T-cell (primary cell): ENCODE data around the gene SLC23A2. TPM values are rescaled to one million over a fixed set of nuclear protein-coding genes. Genes with fewer than 3 reads are reported as not detected.
A peak's percentile ranks its signal among the peaks of the same experiment; 100 is the strongest.

Experiments
- ATAC-seq, 4 experiments: fragments of 200-7000 bp in 3 of 4; fragments of 150-1000 bp in 1 of 4; cut with Tn5 transposase; replicated peaks in 1 of 4; 1 replicate in 3 of 4; 2 replicates in 1 of 4; pipeline ENCODE4 v1.10.0; 2021; ENCODE audit warnings: moderate library complexity in 3 of 4, mild to moderate bottlenecking in 2 of 4, moderate number of reproducible peaks in 1 of 4
- CTCF ChIA-PET, 2 donors: fragments of 300-600 bp; sonication (Branson Sonifier 250); formaldehyde crosslinking; loops; one replicate each; lab custom pipeline; 2022; ENCODE audit warnings: antibody characterized with exemption in 2 of 2; lab: Charles Lee
- POLR2A ChIA-PET, 2 donors: fragments of 300-600 bp; sonication (Branson Sonifier 250); formaldehyde crosslinking; loops; one replicate each; lab custom pipeline; 2022; ENCODE audit warnings: antibody characterized with exemption in 2 of 2; lab: Charles Lee
- DNase-seq, 35 experiments: peaks; one replicate each; pipeline versions ENCODE4 v3.0.0 to v3.0.0-alpha.2; 2013 to 2023
- H3K27ac ChIP-seq: one replicate; pipeline ENCODE4 v1.5.1; 2013; ENCODE audit warnings: low read length
- H3K27me3 ChIP-seq, 2 experiments: replicated peaks in 1 of 2; 1 replicate in 1 of 2; 2 replicates in 1 of 2; pipeline versions ENCODE4 v1.6.1 to v1.7.0; 2013; ENCODE audit warnings: low read length in 1 of 2, mixed read lengths in 1 of 2; ENCODE audit not compliant: control insufficient read depth in 2 of 2, insufficient read depth in 2 of 2; ENCODE audit errors: extremely low read depth in 1 of 2
- H3K36me3 ChIP-seq, 2 donors: 1 replicate in 1 of 2; 2 replicates in 1 of 2; pipeline versions ENCODE4 v1.6.1 to v1.7.0; 2013; ENCODE audit warnings: low read length in 1 of 2; ENCODE audit not compliant: control insufficient read depth in 2 of 2, insufficient read depth in 1 of 2; ENCODE audit errors: extremely low read depth in 1 of 2
- H3K4me1 ChIP-seq, 2 experiments: 1 replicate in 1 of 2; 2 replicates in 1 of 2; pipeline versions ENCODE4 v1.6.1 to v1.7.0; 2013; ENCODE audit warnings: low read length in 2 of 2, mixed read lengths in 1 of 2; ENCODE audit not compliant: insufficient read depth in 2 of 2, control insufficient read depth in 1 of 2; ENCODE audit errors: extremely low read depth in 1 of 2
- H3K4me3 ChIP-seq, 2 donors: 1 replicate in 1 of 2; 2 replicates in 1 of 2; pipeline versions ENCODE4 v1.5.1 to v1.7.0; 2013; ENCODE audit warnings: mild to moderate bottlenecking in 2 of 2, low read length in 1 of 2, moderate library complexity in 1 of 2; ENCODE audit not compliant: control insufficient read depth in 1 of 2; ENCODE audit errors: extremely low read depth in 1 of 2
- H3K9me3 ChIP-seq: 2 replicates; pipeline ENCODE4 v1.7.0; 2013
- H3K27ac Mint-ChIP-seq, 2 donors: one replicate each; pipeline ENCODE4 v1.8.0; 2020 to 2021; ENCODE audit warnings: mild to moderate bottlenecking in 2 of 2, mixed read lengths in 2 of 2
- H3K27me3 Mint-ChIP-seq, 2 donors: one replicate each; pipeline ENCODE4 v1.8.0; 2021 to 2022; ENCODE audit warnings: mixed read lengths in 2 of 2
- H3K36me3 Mint-ChIP-seq: one replicate; pipeline ENCODE4 v1.8.0; 2021; ENCODE audit warnings: mixed read lengths
- H3K4me1 Mint-ChIP-seq, 3 donors: one replicate each; pipeline ENCODE4 v1.8.0; 2020 to 2022; ENCODE audit warnings: mixed read lengths in 3 of 3, mild to moderate bottlenecking in 1 of 3
- H3K4me3 Mint-ChIP-seq, 3 donors: one replicate each; pipeline ENCODE4 v1.8.0; 2020 to 2022; ENCODE audit warnings: mild to moderate bottlenecking in 3 of 3, mixed read lengths in 3 of 3, moderate library complexity in 3 of 3
- H3K9me3 Mint-ChIP-seq, 3 donors: one replicate each; pipeline ENCODE4 v1.8.0; 2020 to 2022; ENCODE audit warnings: mixed read lengths in 3 of 3
- WGBS: methylation state at CpG from one replicate; pipeline ENCODE4 v1.1.5; 2013; ENCODE audit warnings: missing lambda C conversion rate; ENCODE audit not compliant: insufficient coverage; 5-methylcytosine and 5-hydroxymethylcytosine counted together
- total RNA-seq, 35 experiments: library from RNA in 6 of 35; stranded (reverse) in 6 of 35; fragments of 120-200 nt in 1 of 35; gene quantifications; one replicate each; pipeline versions ENCODE4 v1.2.1 to v1.2.4 and lab custom pipeline; 2013 to 2026

SLC23A2 gene
- total RNA-seq, 5 donors from 2014 or later (not counting 1 experiment from before 2014, with no cell fraction given) = 17.7 to 22.9 (median 20.9) TPM

DNA sequence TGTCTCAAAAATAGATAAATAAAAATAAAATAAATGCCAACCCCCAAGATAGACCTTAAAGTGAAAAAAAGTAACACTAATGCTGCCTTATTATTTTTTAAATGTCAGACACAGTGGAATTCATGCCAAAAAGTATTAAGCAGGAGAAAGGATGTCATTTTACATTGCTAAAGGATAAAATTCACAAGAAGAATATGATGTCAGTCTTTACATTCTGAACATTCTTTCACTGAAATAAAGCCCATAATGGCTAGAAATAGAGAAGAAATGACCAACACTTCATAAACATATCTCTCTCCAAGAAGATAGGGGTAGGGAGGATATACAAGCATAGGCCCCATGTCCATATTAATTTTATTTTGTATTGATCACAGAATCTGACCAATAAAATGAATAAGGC, 47.4 kb downstream of the SLC23A2 start:
- H3K4me1 ChIP-seq = no peaks in the 10 kb centered on the region
- DNase-seq (no peak), ATAC-seq (no peak)
- H3K9me3 ChIP-seq = no peaks in the 10 kb centered on the region
- H3K27me3 ChIP-seq = no peaks in the 10 kb centered on the region
- CTCF ChIA-PET = interaction anchor here (0.6 to 1.1 kb wide), 4 partner anchors 12 to 213 kb away, joined by 3 to 6 read pairs (median 4); no protein-coding TSS in a partner anchor
- H3K4me3 Mint-ChIP-seq = no peak overlapping the region
- H3K9me3 Mint-ChIP-seq = no peaks in the 10 kb centered on the region
- H3K36me3 ChIP-seq = peaks cover 1 to 3% of the 10 kb centered on the region in 2 donors
- H3K27ac Mint-ChIP-seq = no peak overlapping the region
- no peaks in the 10 kb centered on the region for H3K27me3 Mint-ChIP-seq
- peaks cover 15 to 23% (median 17%) of the 10 kb centered on the region in 3 donors for H3K4me1 Mint-ChIP-seq
- no peak overlapping the region for H3K4me3 ChIP-seq
- no peak overlapping the region for H3K27ac ChIP-seq
- POLR2A ChIA-PET = interaction anchor here in 1 of 2 donors (0.5 to 0.7 kb wide), 2 partner anchors 133 to 191 kb away, joined by 3 read pairs; no protein-coding TSS in a partner anchor
- H3K36me3 Mint-ChIP-seq = peaks cover 10% of the 10 kb centered on the region

DNA sequence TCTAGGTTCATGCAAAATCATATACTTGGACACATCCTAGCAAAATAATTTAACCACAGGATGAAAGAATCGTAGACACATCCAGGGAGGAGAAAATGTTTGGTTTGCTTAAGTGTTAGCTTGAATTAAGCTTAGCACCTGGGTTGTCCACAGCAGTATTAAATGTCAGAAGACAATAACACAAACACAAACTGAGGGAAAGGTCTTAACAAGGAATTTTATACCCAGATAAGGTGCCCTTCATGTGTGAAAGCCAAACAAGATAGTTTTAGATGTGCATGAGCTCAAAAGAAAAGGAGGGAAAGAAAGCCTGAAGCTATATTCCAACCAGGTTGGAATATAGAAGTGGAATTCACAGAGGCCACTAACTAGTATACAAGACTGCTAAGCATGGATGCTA, 49.1 kb downstream of the SLC23A2 start:
- Histone ChIP-seq H3K9me3 (no peaks in the 10 kb centered on the region), H3K27ac (no peak overlapping the region), H3K4me1 (no peaks in the 10 kb centered on the region), H3K36me3 (peaks cover 3 to 10% of the 10 kb centered on the region in 2 donors), H3K27me3 (no peaks in the 10 kb centered on the region), H3K4me3 (no peak overlapping the region)
- Mint-ChIP-seq H3K27me3 (no peaks in the 10 kb centered on the region), H3K9me3 (no peaks in the 10 kb centered on the region), H3K4me1 (peaks cover 18 to 23% (median 18%) of the 10 kb centered on the region in 3 donors), H3K4me3 (no peak overlapping the region), H3K36me3 (peaks cover 15% of the 10 kb centered on the region), H3K27ac (no peak overlapping the region)
- ChIA-PET POLR2A (no interaction called here), CTCF (no interaction called here)
- WGBS = no CpG with 5 or more reads among the region's 1 CpG
- no peak for ATAC-seq
- no peak for DNase-seq

DNA sequence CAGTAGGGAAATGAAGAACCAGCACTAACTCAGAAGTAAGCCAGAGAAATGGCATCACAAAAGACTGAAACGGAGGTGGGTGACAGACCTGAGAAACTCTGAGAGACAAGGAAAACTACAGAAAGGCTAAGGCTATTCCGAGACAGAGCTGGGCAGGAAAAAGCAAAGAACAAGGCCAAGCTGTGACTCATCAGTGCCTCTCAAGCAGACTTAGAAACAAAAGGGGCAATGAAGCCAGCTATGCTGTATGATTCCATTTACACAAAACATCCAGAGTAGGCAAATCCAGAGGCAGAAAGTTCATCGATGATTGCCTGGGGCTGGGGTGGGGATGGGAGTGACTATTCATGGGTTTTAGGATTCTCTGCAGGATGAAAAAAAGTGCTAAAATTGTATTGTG, 50.0 kb downstream of the SLC23A2 start:
- H3K27me3 Mint-ChIP-seq = no peaks in the 10 kb centered on the region
- ChIA-PET CTCF (interaction anchor here in 1 of 2 donors (1.0 kb wide), 1 partner anchor 9 kb away, joined by 3 read pairs; no protein-coding TSS in a partner anchor), POLR2A (interaction anchor here in 1 of 2 donors (0.5 kb wide), 1 partner anchor 650 kb away, joined by 9 read pairs; no protein-coding TSS in a partner anchor)
- H3K27ac ChIP-seq = no peak overlapping the region
- peaks cover 3 to 14% of the 10 kb centered on the region in 2 donors for H3K36me3 ChIP-seq
- no peak for DNase-seq
- no peak overlapping the region for H3K4me3 ChIP-seq
- no peaks in the 10 kb centered on the region for H3K4me1 ChIP-seq
- peaks cover 22% of the 10 kb centered on the region for H3K36me3 Mint-ChIP-seq
- peaks cover 17 to 23% (median 21%) of the 10 kb centered on the region in 3 donors for H3K4me1 Mint-ChIP-seq
- H3K9me3 ChIP-seq = no peaks in the 10 kb centered on the region
- no peak overlapping the region for H3K27ac Mint-ChIP-seq
- H3K27me3 ChIP-seq = no peaks in the 10 kb centered on the region
- no peak for ATAC-seq
- H3K9me3 Mint-ChIP-seq = no peaks in the 10 kb centered on the region
- no peak overlapping the region for H3K4me3 Mint-ChIP-seq
- 100% methylated on average over 2 of the region's 3 CpGs for WGBS

DNA sequence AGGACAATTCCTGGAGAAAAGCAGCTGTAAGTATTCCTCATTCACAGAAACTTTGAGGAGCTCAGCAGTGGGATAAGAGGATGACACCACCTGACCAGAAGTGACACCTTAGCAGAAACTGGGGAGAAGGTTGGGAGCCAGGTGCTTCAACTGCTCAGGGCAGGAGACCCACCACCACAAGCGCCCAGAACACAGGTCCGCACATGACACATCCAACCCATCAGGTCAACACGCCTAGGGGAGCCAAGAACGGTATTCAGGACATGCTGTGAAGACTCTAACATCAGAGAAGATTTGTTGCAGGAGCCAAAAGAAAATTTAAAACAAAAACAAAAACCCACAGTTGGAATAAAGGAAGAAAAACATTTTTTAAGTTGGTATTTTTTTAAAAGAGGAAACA, 50.5 kb downstream of the SLC23A2 start:
- ATAC-seq (no peak), DNase-seq (no peak)
- Histone ChIP-seq H3K4me1 (no peaks in the 10 kb centered on the region), H3K36me3 (peaks cover 3 to 14% of the 10 kb centered on the region in 2 donors), H3K27me3 (no peaks in the 10 kb centered on the region), H3K27ac (no peak overlapping the region), H3K4me3 (no peak overlapping the region), H3K9me3 (no peaks in the 10 kb centered on the region)
- CTCF ChIA-PET = interaction anchor here in 1 of 2 donors (1.0 kb wide), 1 partner anchor 9 kb away, joined by 3 read pairs; no protein-coding TSS in a partner anchor
- POLR2A ChIA-PET = interaction anchor here in 1 of 2 donors (0.5 kb wide), 1 partner anchor 651 kb away, joined by 9 read pairs; no protein-coding TSS in a partner anchor
- H3K4me1 Mint-ChIP-seq = peaks cover 15 to 23% (median 20%) of the 10 kb centered on the region in 3 donors
- H3K4me3 Mint-ChIP-seq = no peak overlapping the region
- H3K9me3 Mint-ChIP-seq = no peaks in the 10 kb centered on the region
- WGBS = no CpG with 5 or more reads among the region's 4 CpGs
- no peak overlapping the region for H3K27ac Mint-ChIP-seq
- H3K36me3 Mint-ChIP-seq = peaks cover 24% of the 10 kb centered on the region
- no peaks in the 10 kb centered on the region for H3K27me3 Mint-ChIP-seq

DNA sequence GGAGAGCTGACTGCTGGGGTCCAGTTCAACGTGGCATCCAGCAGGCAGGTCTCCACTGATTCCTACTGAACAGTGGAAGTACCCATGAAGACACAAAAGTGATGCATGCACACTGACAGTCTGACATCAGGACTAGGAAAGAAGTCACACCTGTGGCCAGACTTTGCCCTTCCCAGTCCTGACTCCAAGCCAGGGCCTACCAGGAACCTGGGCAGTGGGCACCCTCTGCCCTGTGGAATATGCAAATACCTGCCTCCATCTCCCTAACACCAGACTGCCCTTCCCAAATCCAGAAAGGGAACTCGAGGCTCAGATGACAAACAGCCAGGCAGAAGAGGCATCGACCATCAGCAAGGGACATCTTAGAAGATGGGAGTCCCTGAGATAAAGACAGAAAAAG, 50.9 kb downstream of the SLC23A2 start:
- no peaks in the 10 kb centered on the region for H3K9me3 Mint-ChIP-seq
- H3K27ac Mint-ChIP-seq = no peak overlapping the region
- ChIA-PET POLR2A (no interaction called here), CTCF (no interaction called here)
- H3K27me3 Mint-ChIP-seq = no peaks in the 10 kb centered on the region
- Histone ChIP-seq H3K4me1 (no peaks in the 10 kb centered on the region), H3K36me3 (peaks cover 3 to 14% of the 10 kb centered on the region in 2 donors), H3K27ac (no peak overlapping the region), H3K4me3 (no peak overlapping the region), H3K27me3 (no peaks in the 10 kb centered on the region), H3K9me3 (no peaks in the 10 kb centered on the region)
- no peak for ATAC-seq
- 92% methylated on average over 2 of the region's 3 CpGs for WGBS
- no peak for DNase-seq
- peaks cover 13 to 23% (median 20%) of the 10 kb centered on the region in 3 donors for H3K4me1 Mint-ChIP-seq
- no peak overlapping the region for H3K4me3 Mint-ChIP-seq
- H3K36me3 Mint-ChIP-seq = peaks cover 24% of the 10 kb centered on the region

DNA sequence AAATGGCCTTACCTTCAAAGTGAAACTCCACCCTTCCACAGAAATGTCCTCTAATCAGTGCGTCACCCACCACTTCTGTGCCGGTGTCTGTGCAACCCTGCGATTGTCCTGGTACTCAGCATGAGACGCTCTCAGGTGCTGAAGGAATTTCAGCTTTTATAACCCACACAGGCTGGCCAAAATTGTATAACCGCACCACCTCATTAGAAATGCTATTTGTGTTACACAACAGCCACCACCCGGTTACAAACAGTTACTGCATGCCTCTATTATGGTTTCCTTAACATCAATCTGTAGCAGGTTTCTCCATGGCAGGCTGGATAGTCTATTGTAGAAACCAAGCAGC, 51.5 kb downstream of the SLC23A2 start:
- peaks cover 3 to 14% of the 10 kb centered on the region in 2 donors for H3K36me3 ChIP-seq
- peaks cover 13 to 29% (median 20%) of the 10 kb centered on the region in 3 donors for H3K4me1 Mint-ChIP-seq
- peak overlapping the region; percentile 2 to 61 (median 28) for H3K4me3 Mint-ChIP-seq
- H3K9me3 Mint-ChIP-seq = no peaks in the 10 kb centered on the region
- no peak overlapping the region for H3K27ac ChIP-seq
- H3K4me1 ChIP-seq = no peaks in the 10 kb centered on the region
- CTCF ChIA-PET = no interaction called here
- peak overlapping the region in 1 of 2 donors; percentile 1 for H3K4me3 ChIP-seq
- no peaks in the 10 kb centered on the region for H3K9me3 ChIP-seq
- no peak overlapping the region for H3K27ac Mint-ChIP-seq
- no peaks in the 10 kb centered on the region for H3K27me3 ChIP-seq
- H3K36me3 Mint-ChIP-seq = peaks cover 24% of the 10 kb centered on the region
- POLR2A ChIA-PET = interaction anchor here in 1 of 2 donors (0.6 kb wide), 1 partner anchor 188 kb away, joined by 3 read pairs; no protein-coding TSS in a partner anchor
- no peaks in the 10 kb centered on the region for H3K27me3 Mint-ChIP-seq
- 75% methylated on average over 4 of the region's 6 CpGs for WGBS
- peak in 12 of 35 experiments; percentile 1 to 51 (median 7) for DNase-seq
- peak; percentile 40 to 54 (median 49) for ATAC-seq
